Astrocyte of the spinal cord (primary cell): ENCODE measurements around the gene GLYAT.
"Not testable (repeated sequence)": the region's sequence is repeated elsewhere in the genome, so short reads cannot be mapped to it uniquely, and the experiment has no call there.

Experiments
- DNase-seq: peaks from one replicate; pipeline ENCODE4 v3.0.0; 2011; ENCODE audit warnings: low read depth, low spot score
- H3K4me3 ChIP-seq: 2 replicates; pipeline ENCODE4 v1.5.1; 2011; ENCODE audit warnings: low read depth, mild to moderate bottlenecking, low read length, moderate library complexity
- CTCF ChIP-seq: IDR thresholded peaks from 2 replicates; pipeline ENCODE4 v1.5.1; 2012; ENCODE audit warnings: low read depth, mild to moderate bottlenecking, low read length, inconsistent platforms
- in situ Hi-C: cut with HindIII; loops from 2 replicates; pipeline ENCODE4 v1.10.0; 2017; ENCODE audit warnings: low sequenced_read_pairs

Gene GLYAT

DNA sequence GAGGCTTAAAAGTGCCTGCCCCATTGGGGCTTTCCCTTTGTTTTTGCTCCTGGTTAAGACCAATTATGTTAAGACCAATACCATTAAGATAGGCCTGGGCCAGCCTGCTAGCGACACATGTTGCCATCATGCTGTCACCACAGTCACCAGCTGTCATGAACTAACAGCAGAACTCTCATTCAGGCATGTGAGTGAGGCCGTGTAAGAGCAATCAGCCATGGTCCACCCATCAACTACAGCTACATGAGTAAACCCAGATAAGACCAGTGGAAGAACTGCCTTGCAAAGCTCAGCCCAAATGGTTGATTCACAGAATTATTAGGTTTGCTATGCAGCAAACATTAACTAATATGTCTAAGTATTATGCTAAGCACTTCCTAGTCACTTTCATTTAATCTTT is 19.9 kb downstream of the GLYAT start:
- DNase-seq: no peak
- in situ Hi-C loops: no loop called here
- no peak for TF ChIP-seq CTCF
- no peak overlapping the region for H3K4me3 ChIP-seq

DNA sequence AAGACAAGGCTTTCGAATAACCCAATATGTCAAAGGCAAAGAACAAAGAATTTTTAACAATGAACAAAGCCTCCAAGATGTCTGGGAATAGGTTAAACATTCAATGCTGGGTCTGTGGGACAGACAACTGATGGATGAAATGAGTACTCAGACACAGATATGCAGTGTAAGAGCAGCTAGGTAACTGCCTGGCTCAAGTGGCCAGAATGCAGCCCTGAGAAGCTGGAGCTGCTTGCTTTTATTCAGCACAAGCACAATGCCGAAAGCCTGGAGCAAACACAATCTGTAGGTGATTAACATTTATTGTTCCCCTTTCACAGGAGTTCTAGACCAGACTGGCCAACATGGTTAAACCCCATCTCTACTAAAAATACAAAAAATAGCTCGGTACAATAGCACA is 24.0 kb downstream of the GLYAT start:
- in situ Hi-C loops: no loop called here
- no peak for DNase-seq
- TF ChIP-seq CTCF: no peak
- no peak overlapping the region for H3K4me3 ChIP-seq

- in situ Hi-C loops: not testable (repeated sequence)
Observed at GRCh38 chr11:58696825-58697224, 34.9 kb downstream of the GLYAT start.

DNA sequence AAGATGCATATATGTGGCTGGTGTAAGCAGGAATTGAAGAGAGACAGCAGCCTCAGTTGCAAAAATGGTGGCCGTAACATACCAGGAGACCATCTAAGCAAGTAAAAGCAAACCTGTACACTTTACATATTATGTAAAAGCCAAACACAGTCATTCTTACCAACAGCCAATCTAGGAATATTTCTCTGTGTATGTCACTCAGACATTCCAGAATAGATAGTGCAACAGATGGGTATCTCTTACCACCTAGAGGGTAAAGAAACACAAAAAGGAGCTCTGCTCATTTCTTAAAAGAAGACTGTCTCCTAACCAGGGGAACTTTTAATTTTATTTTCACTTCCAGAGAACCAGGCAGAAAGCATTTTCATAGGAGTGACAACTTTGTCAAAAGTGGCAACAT is 38.7 kb downstream of the GLYAT start:
- no peak for DNase-seq
- H3K4me3 ChIP-seq: no peak overlapping the region
- TF ChIP-seq CTCF: no peak
- in situ Hi-C loops: no loop called here

More at GRCh38 chr11:58696825-58697224, 34.9 kb downstream of the GLYAT start:
- DNase-seq, H3K4me3 ChIP-seq: not testable (repeated sequence)

GRCh38 chr11:58691675-58692074 is 40.1 kb downstream of the GLYAT start:
- no peak for TF ChIP-seq CTCF
- in situ Hi-C loops: no loop called here
- DNase-seq: no peak
- no peak overlapping the region for H3K4me3 ChIP-seq

GRCh38 chr11:58688789-58689503 is 42.8 kb downstream of the GLYAT start:
- in situ Hi-C loops: no loop called here
- DNase-seq: no peak

More at GRCh38 chr11:58688789-58689503, 42.8 kb downstream of the GLYAT start:
- H3K4me3 ChIP-seq: no peak overlapping the region
- no peak for TF ChIP-seq CTCF
